ENCODE measurements around the gene ATP6V0E2.

Gene ATP6V0E2

GRCh38 chr7:149864751-149865150, 9.0 kb upstream of the ATP6V0E2 start:
- no peak for DNase-seq

GRCh38 chr7:149865437-149865836, 8.3 kb upstream of the ATP6V0E2 start:
- no peak for DNase-seq

GRCh38 chr7:149866139-149866778, 7.5 kb upstream of the ATP6V0E2 start:
- DNase-seq, result no peak

GRCh38 chr7:149866779-149867447, 6.9 kb upstream of the ATP6V0E2 start:
- no peak for DNase-seq

GRCh38 chr7:149867762-149868622, 5.8 kb upstream of the ATP6V0E2 start:
- no peak for DNase-seq

GRCh38 chr7:149868623-149869290, 5.0 kb upstream of the ATP6V0E2 start:
- no peak for DNase-seq

- no peak for DNase-seq
Measured at GRCh38 chr7:149869291-149869650, 4.5 kb upstream of the ATP6V0E2 start.

- DNase-seq, result no peak
Measured at GRCh38 chr7:149869867-149870266, 3.9 kb upstream of the ATP6V0E2 start.

GRCh38 chr7:149870274-149870673, 3.5 kb upstream of the ATP6V0E2 start:
- DNase-seq, result no peak

GRCh38 chr7:149870701-149871483, 2.9 kb upstream of the ATP6V0E2 start:
- no peak for DNase-seq

GRCh38 chr7:149871576-149871975, 2.2 kb upstream of the ATP6V0E2 start:
- no peak for DNase-seq

- peak; percentile 70 for DNase-seq
Measured at GRCh38 chr7:149872419-149873073, 1.2 kb upstream of the ATP6V0E2 start.

GRCh38 chr7:149873970-149874643, 338 bp downstream of the ATP6V0E2 start:
- DNase-seq, result no peak

GRCh38 chr7:149874644-149875028, 867 bp downstream of the ATP6V0E2 start:
- no peak for DNase-seq

GRCh38 chr7:149875396-149875795, 1.6 kb downstream of the ATP6V0E2 start:
- no peak for DNase-seq

- DNase-seq, result no peak
Measured at GRCh38 chr7:149877890-149878522, 4.2 kb downstream of the ATP6V0E2 start.

- DNase-seq, result no peak
Measured at GRCh38 chr7:149878523-149878921, 4.8 kb downstream of the ATP6V0E2 start.

GRCh38 chr7:149879271-149879743, 5.5 kb downstream of the ATP6V0E2 start:
- no peak for DNase-seq

GRCh38 chr7:149879766-149880637, 6.2 kb downstream of the ATP6V0E2 start:
- no peak for DNase-seq
